ENCODE results near the gene FRAT1. TPM values are rescaled to one million over a fixed set of nuclear protein-coding genes. Genes with fewer than 3 reads are reported as not detected.
"Not testable (repeated sequence)": the region's sequence is repeated elsewhere in the genome, so short reads cannot be mapped to it uniquely, and the experiment has no call there.

Gene FRAT1
- polyA plus RNA-seq, 1 donor from 2014 or later, result 10.8 TPM

- no peak overlapping the region for H2AFZ ChIP-seq (ENCODE audit: low read depth, low read length)
- H3K9me3 ChIP-seq (ENCODE audit: low read length), result no peaks in the 10 kb centered on the region
- no peaks in the 10 kb centered on the region for H3K36me3 ChIP-seq (ENCODE audit: insufficient read depth, low read length)
- H3K4me3 ChIP-seq (ENCODE audit: low read length), result no peak overlapping the region
- TF ChIP-seq REST (IDR thresholded peaks at IDR 0.05; ENCODE audit: borderline replicate concordance) (no peak), CTCF (IDR thresholded peaks at IDR 0.05; ENCODE audit: poor library complexity, severe bottlenecking) (no peak), SMC3 (conservative IDR thresholded peaks at IDR 0.05; ENCODE audit: poor library complexity) (no peak), TAF1 (IDR thresholded peaks at IDR 0.05; ENCODE audit: low read depth) (no peak), POLR2AphosphoS5 (IDR thresholded peaks at IDR 0.05) (no peak), RAD21 (conservative IDR thresholded peaks at IDR 0.05) (no peak), EZH2 (IDR thresholded peaks at IDR 0.05; ENCODE audit: borderline replicate concordance, insufficient read depth, low read length, poor library complexity, severe bottlenecking) (no peak)
- no peaks in the 10 kb centered on the region for H3F3A ChIP-seq (ENCODE audit: insufficient read depth, low read length, poor library complexity, severe bottlenecking)
- no peaks in the 10 kb centered on the region for H3K9me2 ChIP-seq (ENCODE audit: insufficient read depth, low read length)
- no peaks in the 10 kb centered on the region for H3K27me3 ChIP-seq (ENCODE audit: insufficient read depth, low read depth, low read length)
- no peak overlapping the region for H3K27ac ChIP-seq (ENCODE audit: low read length)
- no peak overlapping the region for H3K4me2 ChIP-seq (ENCODE audit: low read length)
- H3K79me2 ChIP-seq (replicated peaks; ENCODE audit: insufficient read depth, low read length), result no peaks in the 10 kb centered on the region
- H3K9ac ChIP-seq (ENCODE audit: low read length), result no peak overlapping the region
- H4K20me1 ChIP-seq (ENCODE audit: insufficient read depth), result no peaks in the 10 kb centered on the region
Observed at GRCh38 chr10:97279121-97279815, 39.8 kb upstream of the FRAT1 start.

GRCh38 chr10:97280783-97281182 is 38.3 kb upstream of the FRAT1 start:
- Histone ChIP-seq H3K27ac (ENCODE audit: low read length) (no peak overlapping the region), H3K9me3 (ENCODE audit: low read length) (no peaks in the 10 kb centered on the region), H3K27me3 (ENCODE audit: insufficient read depth, low read depth, low read length) (no peaks in the 10 kb centered on the region), H3K79me2 (replicated peaks; ENCODE audit: insufficient read depth, low read length) (no peaks in the 10 kb centered on the region), H3F3A (ENCODE audit: insufficient read depth, low read length, poor library complexity, severe bottlenecking) (no peaks in the 10 kb centered on the region), H4K20me1 (ENCODE audit: insufficient read depth) (no peaks in the 10 kb centered on the region), H3K4me2 (ENCODE audit: low read length) (no peak overlapping the region), H3K9ac (ENCODE audit: low read length) (no peak overlapping the region), H3K4me3 (ENCODE audit: low read length) (no peak overlapping the region), H3K9me2 (ENCODE audit: insufficient read depth, low read length) (no peaks in the 10 kb centered on the region), H3K36me3 (ENCODE audit: insufficient read depth, low read length) (no peaks in the 10 kb centered on the region), H2AFZ (ENCODE audit: low read depth, low read length) (no peak overlapping the region)
- TF ChIP-seq MXI1 (conservative IDR thresholded peaks at IDR 0.05; ENCODE audit: poor library complexity, severe bottlenecking), result no peak
- TF ChIP-seq EP300 (conservative IDR thresholded peaks at IDR 0.05; ENCODE audit: poor library complexity, severe bottlenecking), result no peak
- TF ChIP-seq CTCF (IDR thresholded peaks at IDR 0.05; ENCODE audit: poor library complexity, severe bottlenecking), result no peak
- TF ChIP-seq SMC3 (conservative IDR thresholded peaks at IDR 0.05; ENCODE audit: poor library complexity), result no peak
- TF ChIP-seq REST (IDR thresholded peaks at IDR 0.05; ENCODE audit: borderline replicate concordance), result no peak
- no peak for TF ChIP-seq RAD21 (conservative IDR thresholded peaks at IDR 0.05)
- TF ChIP-seq EZH2 (IDR thresholded peaks at IDR 0.05; ENCODE audit: borderline replicate concordance, insufficient read depth, low read length, poor library complexity, severe bottlenecking), result no peak
- no peak for TF ChIP-seq TAF1 (IDR thresholded peaks at IDR 0.05; ENCODE audit: low read depth)
- TF ChIP-seq POLR2AphosphoS5 (IDR thresholded peaks at IDR 0.05), result no peak

- H3K9me2 ChIP-seq (ENCODE audit: insufficient read depth, low read length); H3K36me3 ChIP-seq (ENCODE audit: insufficient read depth, low read length); H3K4me3 ChIP-seq (ENCODE audit: low read length); H3K27ac ChIP-seq (ENCODE audit: low read length); H4K20me1 ChIP-seq (ENCODE audit: insufficient read depth); H3K9me3 ChIP-seq (ENCODE audit: low read length); H3F3A ChIP-seq (ENCODE audit: insufficient read depth, low read length, poor library complexity, severe bottlenecking); H3K27me3 ChIP-seq (ENCODE audit: insufficient read depth, low read depth, low read length); H3K4me2 ChIP-seq (ENCODE audit: low read length); H3K79me2 ChIP-seq (replicated peaks; ENCODE audit: insufficient read depth, low read length); H3K9ac ChIP-seq (ENCODE audit: low read length); H2AFZ ChIP-seq (ENCODE audit: low read depth, low read length): not testable (repeated sequence)
Observed at GRCh38 chr10:97290076-97290475, 29.0 kb upstream of the FRAT1 start.
